ENCODE results near the gene APRT. TPM values are rescaled to one million over a fixed set of nuclear protein-coding genes. Genes with fewer than 3 reads are reported as not detected.

APRT gene
- total and polyA plus RNA-seq, 2 of the 8 experiments (the other 6 are each of a cell fraction or from before 2014, with no cell fraction given) = 221 to 267 TPM

DNA sequence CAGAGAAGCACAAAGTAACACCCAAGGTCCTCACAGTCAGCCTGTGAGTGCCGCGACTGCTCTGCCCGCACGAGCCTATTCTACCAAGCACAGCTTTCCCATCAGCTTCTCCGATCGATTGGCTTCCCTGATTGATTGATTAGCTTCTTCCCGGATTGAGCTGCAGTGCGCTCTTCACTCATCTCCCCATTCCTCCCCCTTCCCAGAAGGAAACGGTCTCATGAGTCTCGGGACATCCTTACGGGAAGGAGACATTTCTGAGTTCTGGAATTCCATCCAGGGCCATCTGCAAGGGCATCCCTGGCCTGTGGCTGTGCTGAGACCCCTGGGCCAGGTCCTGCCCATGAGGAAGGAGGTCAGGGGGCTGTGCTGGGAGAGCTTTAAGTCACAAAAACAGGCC lies 44.8 kb downstream of the APRT start:
- H3K4me2 ChIP-seq (ENCODE audit: insufficient read depth in 1 of 2, low read depth in 2 of 2, low read length in 2 of 2) = no peak overlapping the region
- H3K23me2 ChIP-seq (ENCODE audit: low read depth, low read length) = no peaks in the 10 kb centered on the region; the same call in 1 of the 2 replicates
- H3K36me3 ChIP-seq (ENCODE audit: control insufficient read depth in 2 of 4, insufficient read depth in 4 of 4, low read length in 3 of 4) = no peaks in the 10 kb centered on the region
- H3K18ac ChIP-seq (ENCODE audit: extremely low read depth, low read length) = no peak overlapping the region
- H2BK15ac ChIP-seq (ENCODE audit: low read length) = no peak overlapping the region
- H2BK5ac ChIP-seq (ENCODE audit: low read depth, low read length) = no peak overlapping the region
- no peaks in the 10 kb centered on the region for H3K27me3 ChIP-seq (replicated peaks in 1 of 4; ENCODE audit: control insufficient read depth in 3 of 4, extremely low read depth in 1 of 4, insufficient read depth in 3 of 4, low read length in 3 of 4)
- no peak overlapping the region for H3K9ac ChIP-seq (replicated peaks in 1 of 4; ENCODE audit: extremely low read depth in 1 of 4, low read depth in 3 of 4, low read length in 3 of 4)
- peaks cover 0 to 4% of the 10 kb centered on the region in 2 experiments; a peak in 1 of 4 replicates for H3K79me2 ChIP-seq (ENCODE audit: control insufficient read depth in 1 of 2, insufficient read depth in 2 of 2, low read length in 2 of 2)
- H2AFZ ChIP-seq (ENCODE audit: low read length) = no peak overlapping the region
- H3K27ac ChIP-seq (ENCODE audit: low read depth, low read length) = no peak overlapping the region
- H4K20me1 ChIP-seq (replicated peaks in 1 of 2; ENCODE audit: control insufficient read depth in 1 of 2, insufficient read depth in 2 of 2, low read length in 2 of 2) = peaks cover 2 to 6% of the 10 kb centered on the region in 2 experiments
- no peak overlapping the region for H2BK120ac ChIP-seq (replicated peaks; ENCODE audit: low read depth, low read length)
- H2BK20ac ChIP-seq (ENCODE audit: low read length) = no peak overlapping the region
- TF ChIP-seq BRCA1 (IDR thresholded peaks at IDR 0.05; ENCODE audit: low read depth, low read length) (no peak), CEBPB (IDR thresholded peaks at IDR 0.05; ENCODE audit: low read depth, low read length) (no peak), RBBP5 (IDR thresholded peaks at IDR 0.05; ENCODE audit: borderline replicate concordance, low read depth, low read length) (no peak), GTF2F1 (IDR thresholded peaks at IDR 0.05; ENCODE audit: borderline replicate concordance, low read depth, low read length) (no peak)
- no peak for FAIRE-seq
- no peak overlapping the region for H4K8ac ChIP-seq (ENCODE audit: extremely low read depth, insufficient read depth, low read length)
- DNase-seq (ENCODE audit: low read depth in 1 of 2, low spot score in 2 of 2) = no peak
- no peak overlapping the region for H4K91ac ChIP-seq (replicated peaks; ENCODE audit: insufficient read length, low read length)
- H2AK5ac ChIP-seq (ENCODE audit: low read depth, low read length) = no peak overlapping the region
- H4K5ac ChIP-seq (ENCODE audit: insufficient read length, low read depth, low read length) = no peak overlapping the region
- no peaks in the 10 kb centered on the region for H3K9me3 ChIP-seq (ENCODE audit: insufficient read depth in 2 of 2, low read depth in 1 of 2, low read length in 1 of 2)
- no peak overlapping the region for H2BK12ac ChIP-seq (ENCODE audit: low read depth, low read length)
- H3K23ac ChIP-seq (ENCODE audit: insufficient read length) = no peak overlapping the region
- H3K79me1 ChIP-seq (ENCODE audit: low read depth, low read length) = peaks cover 6% of the 10 kb centered on the region
- no peak overlapping the region for H3K4ac ChIP-seq (replicated peaks; ENCODE audit: insufficient read length, low read depth, low read length)
- CTCF ChIA-PET (ENCODE audit: partially characterized antibody) = interaction anchor here (0.7 to 25.0 kb wide), 7 partner anchors 7 to 50 kb away, joined by 3 to 251 read pairs (median 13); no protein-coding TSS in a partner anchor
- POLR2A ChIA-PET (ENCODE audit: partially characterized antibody) = interaction anchor here (0.7 to 1.8 kb wide), 7 partner anchors 8 to 43 kb away, joined by 3 to 5 read pairs (median 3); no protein-coding TSS in a partner anchor
- WGBS, 2 experiments (ENCODE audit: extremely low coverage in 1 of 2, insufficient coverage in 1 of 2, insufficient read length in 1 of 2, insufficient replicate concordance in 2 of 2, low coverage in 1 of 2, low lambda C conversion rate in 2 of 2, missing lambda C conversion rate in 1 of 2) = 93% methylated on average over 11 of the region's 11 CpGs; no CpG with 5 or more reads in 1 of the 2 experiments
- peaks cover 10 to 62% (median 47%) of the 10 kb centered on the region in 4 experiments for H3K4me1 ChIP-seq (replicated peaks in 1 of 4; ENCODE audit: control insufficient read depth in 3 of 4, insufficient read depth in 4 of 4, low read length in 3 of 4)
- H3K4me3 ChIP-seq (ENCODE audit: extremely low read depth in 1 of 4, insufficient read depth in 2 of 4, low read depth in 3 of 4, low read length in 4 of 4) = no peak overlapping the region
- no peak overlapping the region for H3K14ac ChIP-seq (ENCODE audit: insufficient read length)
- H3K56ac ChIP-seq (replicated peaks; ENCODE audit: insufficient read length, low read depth, low read length) = no peak overlapping the region

Data from H1 (cell line).